Glomerular visceral epithelial cell (primary cell): ENCODE data around the gene FAM186B.

Source experiments
- DNase-seq: peaks from one replicate; pipeline ENCODE4 v3.0.0-alpha.2; 2016; ENCODE audit errors: extremely low spot score

Gene FAM186B

GRCh38 chr12:49567611-49568441 is 37.6 kb downstream of the FAM186B start, which contains the start of gene MCRS1:
MCRS1 (minus strand) TSS chr12:49568142; CDS start chr12:49566731, 1,411 bp downstream.
- peak; percentile 88 for DNase-seq

- DNase-seq, result no peak
Measured at GRCh38 chr12:49567302-49567610, 38.2 kb downstream of the FAM186B start.

GRCh38 chr12:49566361-49566760 is 39.1 kb downstream of the FAM186B start:
- DNase-seq, result no peak

- DNase-seq, result no peak
Measured at GRCh38 chr12:49565406-49566265, 39.8 kb downstream of the FAM186B start.

GRCh38 chr12:49564686-49565405 is 40.6 kb downstream of the FAM186B start:
- no peak for DNase-seq

- no peak for DNase-seq
Measured at GRCh38 chr12:49563951-49564685, 41.3 kb downstream of the FAM186B start.

- DNase-seq, result no peak
Measured at GRCh38 chr12:49562831-49563230, 42.6 kb downstream of the FAM186B start.

- DNase-seq, result no peak
Measured at GRCh38 chr12:49562233-49562632, 43.2 kb downstream of the FAM186B start.

- DNase-seq, result no peak
Measured at GRCh38 chr12:49560695-49561094, 44.7 kb downstream of the FAM186B start.

GRCh38 chr12:49559011-49559675 is 46.3 kb downstream of the FAM186B start:
- no peak for DNase-seq

GRCh38 chr12:49558526-49558925 is 46.9 kb downstream of the FAM186B start:
- DNase-seq, result no peak

GRCh38 chr12:49557917-49558215 is 47.6 kb downstream of the FAM186B start:
- no peak for DNase-seq

- DNase-seq, result no peak
Measured at GRCh38 chr12:49557187-49557916, 48.1 kb downstream of the FAM186B start.

- DNase-seq, result no peak
Measured at GRCh38 chr12:49556391-49557186, 48.9 kb downstream of the FAM186B start.

- DNase-seq, result no peak
Measured at GRCh38 chr12:49555631-49556390, 49.6 kb downstream of the FAM186B start.

- DNase-seq, result no peak
Measured at GRCh38 chr12:49554266-49554665, 51.2 kb downstream of the FAM186B start.

GRCh38 chr12:49553512-49554088 is 51.8 kb downstream of the FAM186B start:
- peak; percentile 32 for DNase-seq

- DNase-seq, result no peak
Measured at GRCh38 chr12:49552899-49553298, 52.5 kb downstream of the FAM186B start.

GRCh38 chr12:49552425-49552824 is 53.0 kb downstream of the FAM186B start:
- no peak for DNase-seq
